GM23338 (cell line): Measurements from ENCODE around the gene IFT52. TPM values are rescaled to one million over a fixed set of nuclear protein-coding genes. Genes with fewer than 3 reads are reported as not detected.
"Not testable (repeated sequence)": the region's sequence is repeated elsewhere in the genome, so short reads cannot be mapped to it uniquely, and the experiment has no call there.

Experiments
- ATAC-seq: fragments of 200-7000 bp; cut with Tn5 transposase; 3 replicates; pipeline ENCODE4 v1.9.1; 2020
- DNase-seq: peaks from one replicate; pipeline ENCODE4 v3.0.0-alpha.2; 2015; ENCODE audit warnings: low spot score
- H2AFZ ChIP-seq: fragments of 200-600 bp; sonication (generic); 2 replicates; pipeline ENCODE4 v1.8.0; 2016; ENCODE audit warnings: antibody characterized with exemption, mild to moderate bottlenecking, moderate library complexity
- H3F3A ChIP-seq: fragments of 200-600 bp; sonication (generic); replicated peaks from 2 replicates; pipeline ENCODE4 v1.8.0; 2017; ENCODE audit warnings: antibody characterized with exemption, mixed run types, low read depth
- H3K27ac ChIP-seq: fragments of 200-600 bp; sonication (generic); 2 replicates; pipeline ENCODE4 v1.6.1; 2016; ENCODE audit warnings: low read depth
- H3K27me3 ChIP-seq: fragments of 200-600 bp; sonication (generic); 2 replicates; pipeline ENCODE4 v1.8.0; 2016; ENCODE audit warnings: mild to moderate bottlenecking, mixed run types, moderate library complexity; ENCODE audit not compliant: insufficient read depth
- H3K36me3 ChIP-seq: fragments of 200-600 bp; sonication (generic); 2 replicates; pipeline ENCODE4 v1.8.0; 2016; ENCODE audit warnings: mild to moderate bottlenecking; ENCODE audit not compliant: insufficient read depth
- H3K4me1 ChIP-seq: fragments of 200-600 bp; sonication (generic); 2 replicates; pipeline ENCODE4 v1.8.0; 2016; ENCODE audit warnings: mild to moderate bottlenecking, moderate library complexity; ENCODE audit not compliant: insufficient read depth
- H3K4me2 ChIP-seq: fragments of 200-600 bp; sonication (generic); 2 replicates; pipeline ENCODE4 v1.7.1; 2017; ENCODE audit warnings: mixed run types
- H3K4me3 ChIP-seq: fragments of 200-600 bp; sonication (generic); 2 replicates; pipeline ENCODE4 v1.6.1; 2016; ENCODE audit warnings: mixed run types
- H3K79me2 ChIP-seq: fragments of 200-600 bp; sonication (generic); replicated peaks from 2 replicates; pipeline ENCODE4 v1.8.0; 2017; ENCODE audit warnings: mild to moderate bottlenecking; ENCODE audit not compliant: insufficient read depth
- H3K9me2 ChIP-seq: fragments of 200-600 bp; sonication (generic); 2 replicates; pipeline ENCODE4 v1.8.0; 2017; ENCODE audit not compliant: insufficient read depth
- H4K20me1 ChIP-seq: fragments of 200-600 bp; sonication (generic); replicated peaks from 2 replicates; pipeline ENCODE4 v1.8.0; 2017; ENCODE audit warnings: mild to moderate bottlenecking; ENCODE audit not compliant: insufficient read depth
- H3K27ac Mint-ChIP-seq: 2 replicates; pipeline ENCODE4 v1.8.0; 2020; ENCODE audit warnings: inconsistent platforms, mild to moderate bottlenecking, moderate library complexity, mixed read lengths
- H3K27me3 Mint-ChIP-seq: 3 replicates; pipeline ENCODE4 v1.8.0; 2022; ENCODE audit warnings: low read depth, mild to moderate bottlenecking, moderate library complexity, mixed read lengths, inconsistent platforms; ENCODE audit not compliant: insufficient read depth, poor library complexity
- H3K36me3 Mint-ChIP-seq: 3 replicates; pipeline ENCODE4 v1.8.0; 2021; ENCODE audit warnings: low read depth, mild to moderate bottlenecking, inconsistent platforms, moderate library complexity, mixed read lengths
- H3K4me1 Mint-ChIP-seq: 3 replicates; pipeline ENCODE4 v1.8.0; 2020; ENCODE audit warnings: mild to moderate bottlenecking, inconsistent platforms, mixed read lengths
- H3K4me3 Mint-ChIP-seq: 3 replicates; pipeline ENCODE4 v1.8.0; 2021; ENCODE audit warnings: moderate library complexity, mild to moderate bottlenecking, inconsistent platforms, mixed read lengths
- H3K9me3 Mint-ChIP-seq: 3 replicates; pipeline ENCODE4 v1.8.0; 2020; ENCODE audit warnings: moderate library complexity, mild to moderate bottlenecking, inconsistent platforms, mixed read lengths
- CREB1 ChIP-seq: fragments of 250-450 bp; sonication (Bioruptor Pico); IDR thresholded peaks from 2 replicates; pipeline ENCODE4 v1.5.0; 2020; ENCODE audit warnings: low read depth, mild to moderate bottlenecking, moderate library complexity
- JUNB ChIP-seq: IDR thresholded peaks from one replicate; pipeline ENCODE4 v1.6.1; 2016; ENCODE audit warnings: antibody characterized with exemption; ENCODE audit not compliant: unreplicated experiment
- NANOG ChIP-seq: IDR thresholded peaks from 2 replicates; pipeline ENCODE4 v1.6.1; 2016; ENCODE audit warnings: antibody characterized with exemption, borderline replicate concordance
- POLR2AphosphoS5 ChIP-seq: IDR thresholded peaks from 2 replicates; pipeline ENCODE4 v1.6.1; 2016; ENCODE audit warnings: antibody characterized with exemption, low read depth
- STAT1 ChIP-seq: IDR thresholded peaks from one replicate; pipeline ENCODE4 v1.6.1; 2016; ENCODE audit warnings: antibody characterized with exemption; ENCODE audit not compliant: unreplicated experiment
- ZNF331 ChIP-seq: fragments of 250-450 bp; sonication (Bioruptor Pico); IDR thresholded peaks from 2 replicates; pipeline ENCODE4 v1.5.0; 2020; ENCODE audit warnings: low read depth, mild to moderate bottlenecking, moderate library complexity
- polyA plus RNA-seq: library from polyadenylated mRNA; unstranded; fragments of >200 nt; fragmentation: Nextera tagmentation; extraction: Ambion mirVana; gene quantifications from 2 replicates; pipeline ENCODE4 v1.2.1, GENCODE V29; 2016
- total RNA-seq: library from RNA; depleted of rRNA; stranded (reverse); fragments of >200 nt; shearing (Covaris generic); gene quantifications from 2 replicates; pipeline ENCODE4 v1.2.3, GENCODE V29; 2014
- TF ChIP-seq, protein P1 (sequence below), 2 experiments: fragments of 200-600 bp in 1 of 2; sonication (generic) in 1 of 2; conservative IDR thresholded peaks; 2 replicates each; pipeline versions ENCODE4 v1.5.1 to v1.6.1; 2016 to 2017; ENCODE audit warnings: antibody characterized with exemption in 2 of 2, low read depth in 2 of 2, mild to moderate bottlenecking in 2 of 2, moderate library complexity in 1 of 2
- TF ChIP-seq, protein P2 (sequence below): IDR thresholded peaks from 2 replicates; pipeline ENCODE4 v1.6.1; 2016; ENCODE audit warnings: antibody characterized with exemption
- TF ChIP-seq, protein P3 (sequence below): IDR thresholded peaks from one replicate; pipeline ENCODE4 v1.6.1; 2018; ENCODE audit warnings: antibody characterized with exemption; ENCODE audit not compliant: unreplicated experiment

IFT52 gene
- total and polyA plus RNA-seq, 2 experiments from 2014 or later = 30.4 to 39.8 TPM

DNA sequence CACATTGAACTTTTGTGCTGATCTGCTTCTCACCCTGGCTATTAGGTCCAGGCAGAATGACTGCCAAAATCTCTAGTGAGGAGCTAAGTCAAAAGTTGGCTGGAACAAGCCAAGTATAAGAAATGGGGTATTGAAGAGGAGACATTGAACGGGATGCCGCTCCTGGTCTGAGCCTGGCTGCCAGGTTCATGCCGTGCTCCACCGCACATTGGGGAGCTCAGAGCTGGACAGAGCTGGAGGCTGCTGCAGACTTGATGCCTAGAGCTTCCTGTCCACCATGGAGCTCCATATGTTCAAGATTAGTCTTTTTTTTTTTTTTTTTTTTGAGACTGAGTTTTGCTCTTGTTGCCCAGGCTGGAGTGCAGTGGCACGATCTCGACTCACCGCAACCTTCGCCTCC lies 4.1 kb upstream of the IFT52 start:
- H3K9me3 Mint-ChIP-seq = no peaks in the 10 kb centered on the region
- TF ChIP-seq NANOG (no peak), ZNF331 (no peak), JUNB (no peak), POLR2AphosphoS5 (no peak), STAT1 (no peak), CREB1 (CRISPR knock-in tag) (no peak)
- TF ChIP-seq, protein P1, sequence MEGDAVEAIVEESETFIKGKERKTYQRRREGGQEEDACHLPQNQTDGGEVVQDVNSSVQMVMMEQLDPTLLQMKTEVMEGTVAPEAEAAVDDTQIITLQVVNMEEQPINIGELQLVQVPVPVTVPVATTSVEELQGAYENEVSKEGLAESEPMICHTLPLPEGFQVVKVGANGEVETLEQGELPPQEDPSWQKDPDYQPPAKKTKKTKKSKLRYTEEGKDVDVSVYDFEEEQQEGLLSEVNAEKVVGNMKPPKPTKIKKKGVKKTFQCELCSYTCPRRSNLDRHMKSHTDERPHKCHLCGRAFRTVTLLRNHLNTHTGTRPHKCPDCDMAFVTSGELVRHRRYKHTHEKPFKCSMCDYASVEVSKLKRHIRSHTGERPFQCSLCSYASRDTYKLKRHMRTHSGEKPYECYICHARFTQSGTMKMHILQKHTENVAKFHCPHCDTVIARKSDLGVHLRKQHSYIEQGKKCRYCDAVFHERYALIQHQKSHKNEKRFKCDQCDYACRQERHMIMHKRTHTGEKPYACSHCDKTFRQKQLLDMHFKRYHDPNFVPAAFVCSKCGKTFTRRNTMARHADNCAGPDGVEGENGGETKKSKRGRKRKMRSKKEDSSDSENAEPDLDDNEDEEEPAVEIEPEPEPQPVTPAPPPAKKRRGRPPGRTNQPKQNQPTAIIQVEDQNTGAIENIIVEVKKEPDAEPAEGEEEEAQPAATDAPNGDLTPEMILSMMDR (conservative IDR thresholded peaks at IDR 0.05; ENCODE audit: low read depth in 2 of 2) = no peak
- TF ChIP-seq, protein P2, sequence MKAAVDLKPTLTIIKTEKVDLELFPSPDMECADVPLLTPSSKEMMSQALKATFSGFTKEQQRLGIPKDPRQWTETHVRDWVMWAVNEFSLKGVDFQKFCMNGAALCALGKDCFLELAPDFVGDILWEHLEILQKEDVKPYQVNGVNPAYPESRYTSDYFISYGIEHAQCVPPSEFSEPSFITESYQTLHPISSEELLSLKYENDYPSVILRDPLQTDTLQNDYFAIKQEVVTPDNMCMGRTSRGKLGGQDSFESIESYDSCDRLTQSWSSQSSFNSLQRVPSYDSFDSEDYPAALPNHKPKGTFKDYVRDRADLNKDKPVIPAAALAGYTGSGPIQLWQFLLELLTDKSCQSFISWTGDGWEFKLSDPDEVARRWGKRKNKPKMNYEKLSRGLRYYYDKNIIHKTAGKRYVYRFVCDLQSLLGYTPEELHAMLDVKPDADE = no peak
- TF ChIP-seq, protein P3, sequence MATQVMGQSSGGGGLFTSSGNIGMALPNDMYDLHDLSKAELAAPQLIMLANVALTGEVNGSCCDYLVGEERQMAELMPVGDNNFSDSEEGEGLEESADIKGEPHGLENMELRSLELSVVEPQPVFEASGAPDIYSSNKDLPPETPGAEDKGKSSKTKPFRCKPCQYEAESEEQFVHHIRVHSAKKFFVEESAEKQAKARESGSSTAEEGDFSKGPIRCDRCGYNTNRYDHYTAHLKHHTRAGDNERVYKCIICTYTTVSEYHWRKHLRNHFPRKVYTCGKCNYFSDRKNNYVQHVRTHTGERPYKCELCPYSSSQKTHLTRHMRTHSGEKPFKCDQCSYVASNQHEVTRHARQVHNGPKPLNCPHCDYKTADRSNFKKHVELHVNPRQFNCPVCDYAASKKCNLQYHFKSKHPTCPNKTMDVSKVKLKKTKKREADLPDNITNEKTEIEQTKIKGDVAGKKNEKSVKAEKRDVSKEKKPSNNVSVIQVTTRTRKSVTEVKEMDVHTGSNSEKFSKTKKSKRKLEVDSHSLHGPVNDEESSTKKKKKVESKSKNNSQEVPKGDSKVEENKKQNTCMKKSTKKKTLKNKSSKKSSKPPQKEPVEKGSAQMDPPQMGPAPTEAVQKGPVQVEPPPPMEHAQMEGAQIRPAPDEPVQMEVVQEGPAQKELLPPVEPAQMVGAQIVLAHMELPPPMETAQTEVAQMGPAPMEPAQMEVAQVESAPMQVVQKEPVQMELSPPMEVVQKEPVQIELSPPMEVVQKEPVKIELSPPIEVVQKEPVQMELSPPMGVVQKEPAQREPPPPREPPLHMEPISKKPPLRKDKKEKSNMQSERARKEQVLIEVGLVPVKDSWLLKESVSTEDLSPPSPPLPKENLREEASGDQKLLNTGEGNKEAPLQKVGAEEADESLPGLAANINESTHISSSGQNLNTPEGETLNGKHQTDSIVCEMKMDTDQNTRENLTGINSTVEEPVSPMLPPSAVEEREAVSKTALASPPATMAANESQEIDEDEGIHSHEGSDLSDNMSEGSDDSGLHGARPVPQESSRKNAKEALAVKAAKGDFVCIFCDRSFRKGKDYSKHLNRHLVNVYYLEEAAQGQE = no peak

DNA sequence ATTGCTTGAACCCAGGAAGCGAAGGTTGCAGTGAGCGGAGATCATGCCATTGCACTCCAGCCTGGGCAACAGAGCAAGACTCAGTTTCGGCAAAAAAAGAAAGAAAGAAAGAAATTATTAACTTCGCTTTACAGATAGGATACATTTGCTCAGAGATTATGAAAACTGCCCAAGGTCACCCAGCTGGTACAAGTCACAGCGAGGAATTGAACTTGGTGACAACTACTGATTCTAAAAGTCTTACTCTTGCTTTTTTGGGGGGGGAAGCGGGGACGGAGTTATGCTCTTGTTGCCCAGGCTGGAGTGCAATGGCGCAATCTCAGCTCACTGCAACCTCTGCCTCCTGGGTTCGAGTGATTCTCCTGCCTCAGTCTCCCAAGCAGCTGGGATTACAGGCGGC lies 2.2 kb upstream of the IFT52 start:
- H2AFZ ChIP-seq, H3K4me2 ChIP-seq, H3K36me3 ChIP-seq, H3K27ac ChIP-seq, H3F3A ChIP-seq, DNase-seq, H3K27ac Mint-ChIP-seq, H3K9me3 Mint-ChIP-seq, H3K27me3 Mint-ChIP-seq, H3K9me2 ChIP-seq, H3K4me3 Mint-ChIP-seq, H3K36me3 Mint-ChIP-seq, H3K4me3 ChIP-seq, H4K20me1 ChIP-seq, H3K27me3 ChIP-seq, ATAC-seq: not testable (repeated sequence)
- H3K4me1 Mint-ChIP-seq = peaks cover 19% of the 10 kb centered on the region
- Histone ChIP-seq H3K4me1 (peaks cover 12% of the 10 kb centered on the region; the same call in 1 of the 2 replicates), H3K79me2 (peaks cover 13% of the 10 kb centered on the region)

More for the DNA sequence above, 4.1 kb upstream of the IFT52 start:
- DNase-seq = no peak
- H3F3A ChIP-seq = no peaks in the 10 kb centered on the region
- no peaks in the 10 kb centered on the region for H4K20me1 ChIP-seq
- Mint-ChIP-seq H3K27ac (no peak overlapping the region), H3K4me3 (no peak overlapping the region), H3K27me3 (no peaks in the 10 kb centered on the region), H3K36me3 (no peaks in the 10 kb centered on the region), H3K4me1 (peaks cover 19% of the 10 kb centered on the region; the same call in 2 of the 3 replicates)
- no peak overlapping the region for H3K4me3 ChIP-seq
- H2AFZ ChIP-seq = no peak overlapping the region
- H3K36me3 ChIP-seq = no peaks in the 10 kb centered on the region
- no peaks in the 10 kb centered on the region for H3K27me3 ChIP-seq
- H3K9me2 ChIP-seq = no peaks in the 10 kb centered on the region
- peaks cover 12% of the 10 kb centered on the region; the same call in 1 of the 2 replicates for H3K4me1 ChIP-seq
- H3K4me2 ChIP-seq = no peak overlapping the region
- H3K79me2 ChIP-seq = peaks cover 6% of the 10 kb centered on the region
- ATAC-seq = no peak
- no peak overlapping the region for H3K27ac ChIP-seq
